Measurements from ENCODE around the gene ADAP2.
"Not testable (repeated sequence)": the region's sequence is repeated elsewhere in the genome, so short reads cannot be mapped to it uniquely, and the experiment has no call there.

The ADAP2 gene

GRCh38 chr17:30931582-30931981 is 9.8 kb downstream of the ADAP2 start:
- not testable (repeated sequence) for DNase-seq

- no peak for DNase-seq
These were observed 12.2 kb downstream of the ADAP2 start for GRCh38 chr17:30933966-30934365.

- DNase-seq = no peak
These were observed 17.4 kb downstream of the ADAP2 start for GRCh38 chr17:30939051-30939689.

GRCh38 chr17:30942308-30943079 is 20.7 kb downstream of the ADAP2 start:
- DNase-seq = no peak

GRCh38 chr17:30947796-30948195 is 26.1 kb downstream of the ADAP2 start:
- DNase-seq = no peak

- DNase-seq = no peak
These were observed 28.4 kb downstream of the ADAP2 start for GRCh38 chr17:30950189-30950588.

- DNase-seq = no peak
These were observed 29.1 kb downstream of the ADAP2 start for GRCh38 chr17:30950669-30951399.

GRCh38 chr17:30952638-30953393 is 31.1 kb downstream of the ADAP2 start:
- no peak for DNase-seq

GRCh38 chr17:30954046-30954830 is 32.5 kb downstream of the ADAP2 start:
- DNase-seq = no peak

GRCh38 chr17:30956764-30957374 is 35.1 kb downstream of the ADAP2 start:
- no peak for DNase-seq

GRCh38 chr17:30957741-30958140 is 36.0 kb downstream of the ADAP2 start:
- no peak for DNase-seq

- DNase-seq = no peak
These were observed 36.4 kb downstream of the ADAP2 start for GRCh38 chr17:30958187-30958586.

- peak; percentile 85 to 93 for DNase-seq
These were observed 39.8 kb downstream of the ADAP2 start for GRCh38 chr17:30961209-30962188.

- DNase-seq = not testable (repeated sequence)
These were observed 42.6 kb downstream of the ADAP2 start for GRCh38 chr17:30964312-30964711.

- no peak for DNase-seq
These were observed 43.1 kb downstream of the ADAP2 start for GRCh38 chr17:30964876-30965275.

- no peak for DNase-seq
These were observed 43.9 kb downstream of the ADAP2 start for GRCh38 chr17:30965686-30966085.

- not testable (repeated sequence) for DNase-seq
These were observed 46.2 kb downstream of the ADAP2 start for GRCh38 chr17:30967911-30968310.

GRCh38 chr17:30969989-30970830 is 48.5 kb downstream of the ADAP2 start:
- no peak for DNase-seq

GRCh38 chr17:30970831-30971567 is 49.3 kb downstream of the ADAP2 start, which contains the start of gene RNF135:
RNF135 (plus strand) TSS chr17:30971039; CDS start chr17:30971074, 35 bp downstream.
- peak in 1 of 2 experiments; percentile 72 for DNase-seq
